K562 (cell line): ENCODE measurements around the gene VBP1. TPM values are rescaled to one million over a fixed set of nuclear protein-coding genes. Genes with fewer than 3 reads are reported as not detected.

ENCODE experiments used
- ATAC-seq: fragments of 200-7000 bp; cut with Tn5 transposase; 3 replicates; pipeline ENCODE4 v1.9.1; 2020; ENCODE audit warnings: moderate library complexity
- BruUV-seq: library from RNA; stranded (reverse); fragments of 400-500 nt; replicated peaks from 2 replicates; lab custom pipeline; 2021; lab: Mats Ljungman, UMichigan
- CTCF ChIA-PET: fragments of 300-600 bp; formaldehyde crosslinking; extraction: SDS; loops from one replicate; lab custom pipeline; 2021; ENCODE audit warnings: low intra/inter-chr PET ratio; lab: Yijun Ruan, JAX
- POLR2A ChIA-PET: fragments of 300-600, 350-650 bp; sonication (Branson Sonifier 250); formaldehyde crosslinking; extraction: SDS; loops from one replicate; lab custom pipeline; 2021; ENCODE audit warnings: antibody characterized with exemption, inconsistent platforms; lab: Yijun Ruan, JAX
- DNase-seq, 4 experiments: peaks; one replicate each; pipeline versions ENCODE4 v3.0.0 to v3.0.0-alpha.2; 2011 to 2018; ENCODE audit warnings: low spot score in 3 of 4, mixed read lengths in 3 of 4; ENCODE audit errors: extremely low read depth in 1 of 4
- FAIRE-seq: peaks from 2 replicates; lab custom pipeline; 2011; peaks lifted over from hg19 to GRCh38; lab: Jason Lieb, UNC
- H2AFZ ChIP-seq: 2 replicates; pipeline ENCODE4 v1.6.0; 2011; ENCODE audit warnings: low read depth, low read length, control low read depth, inconsistent platforms
- H3K27ac ChIP-seq: fragments of 200-600 bp; 3 replicates; pipeline ENCODE4 v1.8.0; 2011; ENCODE audit warnings: low read depth, mild to moderate bottlenecking, control low read depth, inconsistent platforms, low read length, moderate library complexity, mixed read lengths; ENCODE audit errors: extremely low read depth
- H3K27me3 ChIP-seq, 2 experiments: fragments of 300-600 bp in 1 of 2; 2 replicates in 1 of 2; 3 replicates in 1 of 2; pipeline versions ENCODE4 v1.6.0 to v1.8.0; 2011; ENCODE audit warnings: inconsistent platforms in 2 of 2, low read length in 2 of 2, mild to moderate bottlenecking in 1 of 2, mixed read lengths in 1 of 2, moderate library complexity in 1 of 2; ENCODE audit not compliant: control insufficient read depth in 2 of 2, insufficient read depth in 2 of 2
- H3K36me3 ChIP-seq: fragments of 300-600 bp; 3 replicates; pipeline ENCODE4 v1.8.0; 2011; ENCODE audit warnings: mild to moderate bottlenecking, low read length, inconsistent platforms; ENCODE audit not compliant: control insufficient read depth, insufficient read depth
- H3K4me1 ChIP-seq, 2 experiments: fragments of 200-600 bp in 1 of 2; replicated peaks in 1 of 2; 2 replicates in 1 of 2; 3 replicates in 1 of 2; pipeline versions ENCODE4 v1.5.1 to v1.8.0; 2011; ENCODE audit warnings: inconsistent platforms in 2 of 2, low read length in 2 of 2, mild to moderate bottlenecking in 1 of 2, mixed read lengths in 1 of 2, moderate library complexity in 1 of 2; ENCODE audit not compliant: control insufficient read depth in 2 of 2, insufficient read depth in 2 of 2
- H3K4me2 ChIP-seq: 2 replicates; pipeline ENCODE4 v1.6.1; 2011; ENCODE audit warnings: low read length, control low read depth, inconsistent platforms, mixed read lengths; ENCODE audit not compliant: insufficient read depth
- H3K4me3 ChIP-seq: fragments of 200-600 bp; sonication (generic), shearing (Covaris generic); 2 replicates; pipeline ENCODE4 v1.5.1; 2016; ENCODE audit warnings: control low read depth, inconsistent platforms
- H3K79me2 ChIP-seq: fragments of 200-600 bp; 3 replicates; pipeline ENCODE4 v1.8.0; 2011; ENCODE audit warnings: low read length, inconsistent platforms; ENCODE audit not compliant: control insufficient read depth, insufficient read depth
- H3K9ac ChIP-seq, 2 experiments: 2 replicates each; pipeline versions ENCODE4 v1.6.0 to v1.6.1; 2011; ENCODE audit warnings: low read depth in 2 of 2, low read length in 2 of 2, control low read depth in 1 of 2, inconsistent platforms in 1 of 2, mild to moderate bottlenecking in 1 of 2, mixed read lengths in 1 of 2; ENCODE audit not compliant: insufficient read depth in 1 of 2
- H3K9me1 ChIP-seq: one replicate; pipeline ENCODE4 v1.6.0; 2011; ENCODE audit warnings: inconsistent platforms, mild to moderate bottlenecking, low read length, moderate library complexity; ENCODE audit not compliant: control insufficient read depth, insufficient read depth
- H3K9me3 ChIP-seq: replicated peaks from 2 replicates; pipeline ENCODE4 v1.5.1; 2011; ENCODE audit warnings: low read depth, low read length, inconsistent platforms; ENCODE audit not compliant: control insufficient read depth, insufficient read depth
- H4K20me1 ChIP-seq: replicated peaks from 2 replicates; pipeline ENCODE4 v1.6.1; 2011; ENCODE audit warnings: low read length, inconsistent platforms, mixed read lengths; ENCODE audit not compliant: control insufficient read depth, insufficient read depth
- CBFB ChIP-seq: sonication (generic); formaldehyde crosslinking; IDR thresholded peaks from 2 replicates; pipeline ENCODE4 v1.4.0; 2020; ENCODE audit warnings: mild to moderate bottlenecking, missing genetic modification reagents
- FOXK1 ChIP-seq: sonication (generic); formaldehyde crosslinking; IDR thresholded peaks from 2 replicates; pipeline ENCODE4 v1.8.0; 2022; ENCODE audit warnings: missing genetic modification reagents, mild to moderate bottlenecking, borderline replicate concordance
- GABPA ChIP-seq: fragments of 200-800 bp; sonication (Bioruptor generic); conservative IDR thresholded peaks from 2 replicates; pipeline ENCODE4 v1.6.1; 2016; ENCODE audit warnings: low read depth, missing genetic modification characterization, missing compliant biosample characterization
- MAFF ChIP-seq: IDR thresholded peaks from 2 replicates; pipeline ENCODE4 v1.6.1; 2012; ENCODE audit warnings: low read length, improper control_type of control experiment
- MCM2 ChIP-seq: fragments of 450-650 bp; IDR thresholded peaks from 2 replicates; pipeline ENCODE4 v1.6.1; 2017; ENCODE audit warnings: low read depth, mild to moderate bottlenecking
- MIER1 ChIP-seq: fragments of 450-650 bp; IDR thresholded peaks from 2 replicates; pipeline ENCODE4 v1.6.1; 2016; ENCODE audit warnings: antibody characterized with exemption, mild to moderate bottlenecking, low read depth
- SFPQ ChIP-seq: fragments of 200-400 bp; formaldehyde crosslinking; IDR thresholded peaks from 2 replicates; pipeline ENCODE4 v1.6.1; 2017; ENCODE audit warnings: mild to moderate bottlenecking, low read depth, low read length, moderate library complexity
- TFAP4 ChIP-seq: sonication (generic); formaldehyde crosslinking; IDR thresholded peaks from 2 replicates; pipeline ENCODE4 v1.8.0; 2022; ENCODE audit warnings: missing genetic modification reagents, mild to moderate bottlenecking, moderate library complexity, borderline replicate concordance
- ZNF395 ChIP-seq: fragments of 200-800 bp; sonication (Bioruptor generic); IDR thresholded peaks from 2 replicates; pipeline ENCODE4 v1.6.1; 2017; ENCODE audit warnings: missing genetic modification characterization, missing compliant biosample characterization
- in situ Hi-C: fragments of 300-500 bp; cut with MboI; formaldehyde crosslinking; loops from 4 replicates; pipeline ENCODE4 v1.15.0; 2018; ENCODE audit warnings: inconsistent platforms, mixed read lengths
- intact Hi-C: fragments of 100-400 bp; cut with micrococcal nuclease; formaldehyde crosslinking; loops from 2 replicates; pipeline ENCODE4 v1.14.2; 2022
- polyA plus RNA-seq, 8 experiments: library from polyadenylated mRNA; depleted of rRNA in 4 of 8; stranded (reverse) in 5 of 8; unstranded in 3 of 8; fragments of >200 nt; fragmentation: Nextera tagmentation in 2 of 8; fragmentation: Illumina TruSeq in 1 of 8; extraction: Ambion mirVana in 2 of 8; extraction: Trizol in 1 of 8; gene quantifications; 2 replicates each; pipeline versions ENCODE4 v1.2.1 to v1.2.3, GENCODE V29; 2011 to 2014; ENCODE audit warnings: inconsistent platforms in 1 of 8, missing spikeins in 1 of 8
- total RNA-seq, 7 experiments: library from RNA; depleted of rRNA in 6 of 7; stranded (reverse); fragments of >200 nt in 6 of 7; fragmentation: Illumina TruSeq in 2 of 7; extraction: Trizol in 2 of 7; gene quantifications; 2 replicates each; pipeline versions ENCODE4 v1.2.1 to v1.2.3, GENCODE V29; 2011 to 2021; ENCODE audit warnings: low replicate concordance in 1 of 7
- TF ChIP-seq, protein P1 (sequence below): fragments of 250-450 bp; sonication (Bioruptor Pico); IDR thresholded peaks from 2 replicates; pipeline ENCODE4 v1.8.0; 2021; ENCODE audit warnings: borderline replicate concordance, mild to moderate bottlenecking, moderate library complexity; ENCODE audit not compliant: poor library complexity, severe bottlenecking
- TF ChIP-seq, protein P2 (sequence below): fragments of 250-450 bp; sonication (Bioruptor Pico); IDR thresholded peaks from 2 replicates; pipeline ENCODE4 v1.4.0; 2020; ENCODE audit warnings: mild to moderate bottlenecking, moderate library complexity

Gene VBP1
- total and polyA plus RNA-seq, 9 of the 15 experiments (the other 6 are each of a cell fraction or from before 2014, with no cell fraction given) = 83.2 to 263 (median 151) TPM

DNA sequence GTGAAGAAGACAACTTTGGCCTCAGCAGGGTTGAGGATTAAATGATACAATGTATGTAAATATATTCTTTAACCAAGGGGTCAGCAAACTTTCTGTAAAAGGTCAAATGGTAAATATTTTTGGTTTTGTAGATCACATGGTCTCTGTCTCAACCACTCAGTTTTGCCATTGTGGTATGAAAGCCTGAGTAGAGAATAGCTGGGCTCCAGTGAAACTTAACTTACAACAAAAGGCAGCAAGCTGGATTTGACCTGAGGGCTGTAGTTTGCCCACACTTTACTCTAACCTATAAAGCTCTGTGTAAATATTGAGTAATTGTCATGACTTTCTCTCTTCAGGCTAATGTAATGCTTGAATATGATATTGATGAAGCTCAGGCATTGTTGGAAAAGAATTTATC is 19.6 kb downstream of the VBP1 start:
- no peaks in the 10 kb centered on the region for H3K27me3 ChIP-seq
- no peak overlapping the region for H3K4me2 ChIP-seq
- no peak overlapping the region for H2AFZ ChIP-seq
- FAIRE-seq = no peak
- peaks cover 19% of the 10 kb centered on the region; the same call in 1 of the 3 replicates for H3K79me2 ChIP-seq
- no peak overlapping the region for H3K4me3 ChIP-seq
- no peaks in the 10 kb centered on the region for H3K9me1 ChIP-seq
- no peak overlapping the region for H3K27ac ChIP-seq
- TF ChIP-seq SFPQ = no peak
- TF ChIP-seq ZNF395 = no peak
- no peak for TF ChIP-seq MCM2
- TF ChIP-seq, protein P1, sequence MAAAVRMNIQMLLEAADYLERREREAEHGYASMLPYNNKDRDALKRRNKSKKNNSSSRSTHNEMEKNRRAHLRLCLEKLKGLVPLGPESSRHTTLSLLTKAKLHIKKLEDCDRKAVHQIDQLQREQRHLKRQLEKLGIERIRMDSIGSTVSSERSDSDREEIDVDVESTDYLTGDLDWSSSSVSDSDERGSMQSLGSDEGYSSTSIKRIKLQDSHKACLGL (CRISPR knock-in tag) = no peak
- no peak for TF ChIP-seq TFAP4
- TF ChIP-seq, protein P2, sequence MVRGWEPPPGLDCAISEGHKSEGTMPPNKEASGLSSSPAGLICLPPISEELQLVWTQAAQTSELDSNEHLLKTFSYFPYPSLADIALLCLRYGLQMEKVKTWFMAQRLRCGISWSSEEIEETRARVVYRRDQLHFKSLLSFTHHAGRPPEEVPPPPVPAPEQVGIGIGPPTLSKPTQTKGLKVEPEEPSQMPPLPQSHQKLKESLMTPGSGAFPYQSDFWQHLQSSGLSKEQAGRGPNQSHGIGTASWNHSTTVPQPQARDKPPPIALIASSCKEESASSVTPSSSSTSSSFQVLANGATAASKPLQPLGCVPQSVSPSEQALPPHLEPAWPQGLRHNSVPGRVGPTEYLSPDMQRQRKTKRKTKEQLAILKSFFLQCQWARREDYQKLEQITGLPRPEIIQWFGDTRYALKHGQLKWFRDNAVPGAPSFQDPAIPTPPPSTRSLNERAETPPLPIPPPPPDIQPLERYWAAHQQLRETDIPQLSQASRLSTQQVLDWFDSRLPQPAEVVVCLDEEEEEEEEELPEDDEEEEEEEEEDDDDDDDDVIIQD (CRISPR knock-in tag) = no peak
- TF ChIP-seq FOXK1 (CRISPR knock-in tag) = no peak
- no peak for TF ChIP-seq MAFF
- no peak for TF ChIP-seq MIER1
- no peak for TF ChIP-seq CBFB (CRISPR knock-in tag)
- TF ChIP-seq GABPA (tag) = no peak
- TF ChIP-seq, all 486 proteins: peak for 0
- Histone ChIP-seq H3K9me3 (no peaks in the 10 kb centered on the region), H3K4me1 (no peaks in the 10 kb centered on the region), H3K9ac (no peak overlapping the region), H4K20me1 (no peaks in the 10 kb centered on the region), H3K36me3 (peaks cover 85% of the 10 kb centered on the region)
- ATAC-seq = no peak
- in situ Hi-C loops (no loop called here), intact Hi-C loops (no loop called here)
- no peak for DNase-seq
- no TSS peak for BruUV-seq
- POLR2A ChIA-PET = interaction anchor here (0.7 kb wide), 1 partner anchor 10 kb away, joined by 3 read pairs; no protein-coding TSS in a partner anchor
- CTCF ChIA-PET = no interaction called here
